OCI-LY7 (cell line): Measurements from ENCODE around the gene NDEL1.
"Not testable (repeated sequence)": the region's sequence is repeated elsewhere in the genome, so short reads cannot be mapped to it uniquely, and the experiment has no call there.

Experiments
- CTCF ChIP-seq: fragments of 200-600 bp; sonication (generic); conservative IDR thresholded peaks from 2 replicates; pipeline ENCODE4 v1.5.1; 2014; ENCODE audit warnings: mild to moderate bottlenecking, antibody characterized with exemption, low read length, moderate library complexity, mixed read lengths
- EZH2phosphoT487 ChIP-seq: fragments of 200-600 bp; sonication (generic); IDR thresholded peaks from 2 replicates; pipeline ENCODE4 v1.6.1; 2018; ENCODE audit warnings: low read depth, borderline replicate concordance, mild to moderate bottlenecking, mixed run types, antibody characterized with exemption, low read length, moderate library complexity, mixed read lengths

GRCh38 chr17:8394497-8394896, 41.2 kb upstream of the NDEL1 start:
- not testable (repeated sequence) for TF ChIP-seq CTCF, EZH2phosphoT487
